ENCODE data around the gene HKDC1.

HKDC1 gene

DNA sequence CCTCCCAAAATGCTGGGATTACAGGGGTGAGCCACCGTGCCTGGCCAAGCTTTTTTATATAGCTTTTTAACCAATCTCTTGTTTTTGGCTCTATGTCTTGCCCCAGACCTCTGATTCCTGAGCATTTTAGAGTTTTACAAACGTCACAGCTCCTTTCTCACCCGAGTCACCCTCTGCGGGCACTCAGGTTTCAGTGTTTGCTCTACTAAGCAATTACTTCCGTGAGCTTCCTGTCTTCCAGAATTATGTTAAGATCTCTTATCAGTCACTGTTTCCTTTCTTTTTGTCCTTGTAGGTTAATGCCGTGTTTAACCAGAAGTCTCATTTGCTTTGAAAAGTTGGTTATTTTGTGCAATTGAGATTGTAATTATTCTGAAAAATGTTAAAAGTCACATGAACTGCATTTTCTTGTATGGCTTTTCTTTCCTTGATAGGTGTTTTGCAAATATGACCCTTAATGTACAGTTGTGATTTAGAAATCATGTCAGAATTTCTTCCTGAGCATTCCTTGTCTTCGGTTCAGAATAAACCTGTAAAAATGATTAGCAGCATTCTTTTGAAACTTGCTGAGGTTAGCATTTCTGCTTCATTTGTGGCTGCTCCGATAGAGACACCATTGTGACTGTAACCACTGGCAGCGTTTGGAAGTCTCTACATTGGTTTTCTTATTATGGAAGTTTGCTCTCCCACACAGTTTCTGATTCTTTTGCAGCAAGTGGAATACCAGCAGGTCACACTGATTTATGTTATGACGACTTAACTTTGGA lies 4.5 kb upstream of the HKDC1 start:
- peak in 2 of 4 experiments; percentile 37 to 38 for DNase-seq

DNA sequence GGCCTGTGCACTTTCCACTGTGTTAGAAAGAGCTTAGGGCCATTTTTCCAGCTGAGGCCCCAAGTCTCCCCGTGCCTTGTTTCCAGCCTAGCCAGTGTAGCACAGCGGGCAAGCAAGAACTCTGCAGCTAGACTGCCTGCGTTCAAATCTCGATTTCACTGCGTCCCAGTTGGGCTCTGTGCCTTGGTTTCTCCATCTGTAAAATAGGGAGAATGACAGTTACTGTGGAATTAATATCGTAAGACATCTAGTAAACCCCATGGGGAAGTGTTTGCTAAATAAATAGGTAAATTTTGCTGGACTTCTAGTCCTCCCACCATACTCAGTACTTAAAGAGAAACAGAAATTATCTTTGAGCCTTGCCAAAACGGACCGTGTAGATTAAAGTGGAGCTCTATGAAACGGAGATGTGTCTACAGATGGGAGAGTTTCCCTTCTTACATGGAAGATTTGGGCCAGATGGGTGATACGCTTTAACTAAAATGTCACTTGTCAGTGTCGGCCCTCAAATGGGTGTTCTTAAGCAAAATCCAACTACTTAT lies 3.5 kb upstream of the HKDC1 start:
- DNase-seq: no peak

DNA sequence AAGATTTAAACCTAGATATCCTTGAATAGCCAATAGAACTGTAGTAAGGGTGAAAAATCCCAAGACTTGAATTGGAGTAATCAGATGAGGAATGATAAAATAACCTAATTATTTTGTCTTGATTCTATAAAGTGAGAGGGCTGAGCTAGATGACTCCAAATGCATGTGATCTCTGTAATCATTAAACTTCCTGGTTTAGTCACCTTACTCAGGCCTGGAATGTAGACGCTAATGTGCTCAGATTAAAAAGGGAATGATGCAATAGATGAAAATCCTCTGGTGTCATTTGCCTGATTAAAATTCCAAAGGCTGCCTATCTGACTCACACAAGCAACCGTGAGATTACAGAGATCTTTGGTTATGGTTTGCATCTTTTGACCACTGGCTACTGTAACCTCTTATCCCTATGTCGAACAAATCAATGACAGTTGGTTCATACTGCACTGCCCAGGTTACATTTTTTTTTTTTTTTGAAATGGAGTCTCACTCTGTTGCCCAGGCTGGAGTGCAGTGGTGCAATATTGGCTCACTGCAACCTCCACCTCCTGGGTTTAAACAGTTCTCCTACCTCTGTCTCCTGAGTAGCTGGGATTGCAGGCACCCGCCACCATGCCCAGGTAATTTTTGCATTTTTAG lies 2.9 kb upstream of the HKDC1 start:
- peak; percentile 46 to 86 (median 62) for DNase-seq

DNA sequence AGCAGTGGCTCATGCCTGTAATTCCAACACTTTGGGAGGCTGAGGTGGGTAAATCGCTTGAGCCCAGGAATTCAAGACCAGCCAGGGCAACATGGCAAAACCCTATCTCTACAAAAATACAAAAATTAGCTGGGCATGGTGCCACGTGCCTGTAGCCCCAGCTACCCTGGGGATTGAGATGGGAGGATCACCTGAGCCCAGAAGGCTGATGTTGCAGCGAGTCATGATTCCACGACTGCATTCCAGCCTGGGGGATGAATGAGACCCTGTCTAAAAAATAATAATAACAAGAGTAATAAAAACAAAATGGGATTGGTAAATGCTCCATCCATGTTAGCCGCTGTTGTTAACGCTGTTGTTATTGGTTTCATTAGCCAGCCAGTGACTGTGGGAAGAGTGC lies 1.3 kb upstream of the HKDC1 start:
- DNase-seq: no peak

DNA sequence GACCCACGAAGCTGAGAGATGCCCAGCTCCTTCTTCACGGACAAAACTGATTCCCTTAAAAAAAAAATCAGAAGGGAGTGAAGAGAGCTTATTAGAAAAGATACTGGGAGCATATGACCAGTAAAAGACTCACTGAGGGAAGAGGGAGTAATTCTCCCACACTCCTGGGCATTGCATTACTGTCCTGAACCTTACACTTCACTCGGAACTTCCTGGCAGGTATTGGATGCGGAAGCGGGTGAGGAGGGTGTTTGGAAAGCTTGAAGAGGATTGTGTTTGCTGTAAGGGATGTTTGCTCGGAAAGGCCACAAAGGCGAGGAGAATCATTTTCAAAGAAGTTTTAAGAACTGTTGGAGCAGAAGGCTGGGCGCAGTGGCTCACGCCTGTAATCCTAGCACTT lies 375 bp downstream of the HKDC1 start:
- DNase-seq: no peak

DNA sequence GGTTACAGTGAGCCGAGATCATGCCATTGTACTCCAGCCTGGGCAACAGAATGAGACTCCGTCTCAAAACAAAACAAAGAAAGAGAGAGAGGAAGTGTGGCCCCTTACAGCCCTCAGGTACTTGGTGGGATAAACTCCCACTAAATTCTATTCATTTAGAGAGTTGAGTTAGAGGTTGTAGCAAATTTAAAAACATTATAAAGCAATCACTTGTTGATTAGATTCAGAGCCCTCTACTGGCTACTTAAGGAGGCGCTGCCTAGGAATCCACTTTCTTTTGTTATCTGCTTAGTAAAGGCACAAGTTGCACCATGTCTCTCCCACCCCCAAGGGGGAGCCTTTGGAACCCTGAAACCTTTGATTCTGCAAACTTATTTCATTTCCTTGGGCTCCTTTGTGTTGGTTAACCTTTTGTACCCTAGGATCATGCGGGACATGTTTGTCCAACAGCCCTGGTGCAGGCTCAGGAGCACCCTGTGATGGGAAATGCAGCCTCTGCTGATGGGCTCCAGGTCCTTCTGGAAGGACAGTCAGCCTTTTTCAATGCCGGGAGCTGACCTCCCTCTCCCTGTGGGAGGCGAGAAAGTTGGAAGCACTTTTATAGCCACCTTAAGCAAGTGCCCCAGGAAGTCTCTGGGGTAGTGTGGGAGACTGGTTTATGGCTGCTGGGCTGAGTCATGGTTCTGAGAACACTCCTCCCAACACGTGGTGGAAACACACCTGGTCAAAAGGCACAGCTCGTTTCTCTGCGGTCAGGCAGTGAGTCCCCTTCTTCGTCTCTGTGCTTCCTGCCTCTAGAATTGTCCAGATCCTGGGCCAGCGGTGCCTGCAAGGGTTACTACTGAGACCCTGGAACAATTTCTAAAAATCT lies 2.3 kb downstream of the HKDC1 start:
- peak; percentile 50 to 79 (median 69) for DNase-seq

DNA sequence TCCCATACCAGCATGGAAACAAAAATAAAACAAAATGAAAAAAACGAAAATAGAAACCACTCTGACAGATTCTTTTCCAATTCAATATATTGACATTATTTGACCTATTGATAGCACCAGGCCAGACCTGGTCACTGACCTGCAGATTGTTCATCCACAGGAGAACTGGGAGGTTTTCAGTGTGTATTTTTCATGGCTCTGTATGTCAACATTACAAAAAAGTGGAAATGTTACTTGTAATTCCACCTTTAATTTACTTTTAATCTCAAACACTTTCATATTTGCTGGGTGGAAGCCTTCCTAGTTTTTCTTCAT lies 2.9 kb downstream of the HKDC1 start:
- no peak for DNase-seq

DNA sequence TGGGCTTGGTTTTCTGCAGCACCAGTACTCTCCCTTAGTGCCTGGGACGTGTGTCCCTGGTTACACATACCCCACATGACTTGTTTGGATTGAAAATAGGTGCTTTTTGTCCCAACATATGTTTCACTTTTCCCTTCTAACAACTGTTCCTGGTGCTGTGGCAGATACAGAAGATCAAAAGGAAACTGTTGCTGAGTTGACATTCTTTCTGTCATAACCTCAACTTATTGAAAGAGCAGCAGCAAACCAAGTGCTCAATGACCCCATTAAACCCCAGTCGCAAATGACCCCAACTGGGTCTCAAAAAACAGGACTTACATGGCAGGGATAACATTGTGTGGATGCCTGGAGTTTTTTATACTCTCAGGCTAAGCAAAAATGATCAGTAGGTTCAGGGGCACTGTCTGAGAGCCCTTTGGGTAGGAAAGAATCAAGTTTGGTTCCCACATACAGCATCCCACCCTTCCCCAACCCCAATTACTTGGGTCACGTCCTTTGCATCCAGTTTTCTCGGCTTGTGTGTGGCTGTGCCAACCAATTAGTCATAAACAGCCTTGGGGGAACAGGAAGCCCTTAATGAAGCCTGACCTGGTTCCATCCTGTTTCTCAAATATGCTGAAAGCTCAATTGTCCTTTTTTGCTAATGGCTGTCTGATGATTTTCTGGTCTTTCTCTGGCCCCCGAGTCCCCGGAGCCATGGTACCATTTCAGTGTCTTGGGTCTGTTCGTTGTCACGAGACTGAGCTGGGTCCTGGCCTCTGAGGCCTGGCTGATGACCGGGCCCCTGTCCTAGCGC lies 4.9 kb downstream of the HKDC1 start:
- DNase-seq: no peak

DNA sequence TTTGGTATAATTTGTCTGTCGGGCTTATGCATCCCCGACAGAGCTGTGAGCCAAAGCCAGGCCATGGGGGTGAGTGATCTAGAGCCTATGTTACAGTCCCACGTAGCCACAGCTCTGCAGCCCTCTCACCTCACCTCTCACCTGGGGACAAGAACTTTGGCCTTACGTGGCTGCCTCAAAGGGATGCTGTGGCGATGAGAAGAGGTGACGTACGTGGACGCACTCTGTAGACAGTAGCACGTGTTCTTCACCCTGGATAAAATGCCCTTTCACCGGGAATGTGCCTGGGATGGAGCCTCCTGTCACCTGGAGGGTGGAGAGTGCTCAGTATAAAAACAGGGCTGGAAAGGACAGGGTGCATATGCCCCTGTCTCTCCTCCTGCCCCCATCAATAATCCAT lies 5.5 kb downstream of the HKDC1 start:
- no peak for DNase-seq

DNA sequence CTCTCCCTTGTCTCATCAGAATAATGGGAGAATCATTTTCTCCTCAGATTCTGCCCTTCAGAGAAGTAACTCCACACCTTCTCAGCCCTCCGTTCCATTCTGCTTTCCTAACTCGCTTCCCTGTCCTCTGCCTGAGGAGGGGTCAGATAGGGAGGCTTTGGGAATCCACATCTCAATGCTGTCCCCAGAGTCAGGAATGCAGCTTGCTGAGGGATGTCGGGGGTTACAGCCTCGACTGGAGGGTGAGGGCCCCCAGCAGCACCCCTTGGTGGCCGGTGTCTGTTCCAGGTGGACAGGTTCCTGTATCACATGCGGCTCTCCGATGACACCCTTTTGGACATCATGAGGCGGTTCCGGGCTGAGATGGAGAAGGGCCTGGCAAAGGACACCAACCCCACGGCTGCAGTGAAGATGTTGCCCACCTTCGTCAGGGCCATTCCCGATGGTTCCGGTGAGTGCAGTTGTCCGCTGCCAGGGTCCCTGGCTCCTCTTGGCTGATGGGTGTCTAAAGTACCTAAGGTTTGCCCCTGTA lies 6.9 kb downstream of the HKDC1 start:
- DNase-seq: no peak

DNA sequence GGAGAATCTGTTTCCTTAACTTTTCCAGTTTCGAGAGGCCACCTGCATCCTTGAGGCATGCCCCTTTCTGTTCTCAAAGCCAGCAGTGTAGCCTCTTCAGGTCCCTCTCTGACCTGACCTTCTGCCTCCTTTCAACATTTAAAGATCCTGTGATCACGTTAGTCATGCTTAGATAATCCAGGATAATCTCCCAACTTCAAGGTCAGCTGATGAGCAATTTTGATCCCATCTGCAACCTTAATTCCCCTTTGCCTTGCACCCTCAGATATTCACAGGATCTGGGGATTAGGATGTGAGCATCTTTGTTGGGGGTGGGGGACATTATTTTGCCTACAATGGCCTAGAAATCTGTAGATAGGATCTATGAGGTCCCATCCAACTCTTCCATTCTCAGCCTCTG lies 8.0 kb downstream of the HKDC1 start:
- peak in 1 of 4 experiments; percentile 10 for DNase-seq

DNA sequence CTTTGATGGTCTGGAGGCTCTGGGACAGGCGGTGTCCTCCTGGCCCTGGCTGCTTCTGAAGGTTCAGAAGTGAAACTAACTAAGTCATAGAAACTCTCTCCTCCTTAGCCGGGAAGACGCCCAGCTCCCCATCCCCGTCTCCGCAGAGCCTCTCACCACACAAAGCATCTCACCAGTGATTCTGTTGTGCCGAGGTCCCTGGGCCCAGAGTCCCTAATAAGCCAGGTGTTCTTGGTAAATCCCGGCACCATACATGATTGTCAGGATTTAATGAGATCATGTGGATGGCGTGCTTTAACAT lies 9.4 kb downstream of the HKDC1 start:
- DNase-seq: no peak

DNA sequence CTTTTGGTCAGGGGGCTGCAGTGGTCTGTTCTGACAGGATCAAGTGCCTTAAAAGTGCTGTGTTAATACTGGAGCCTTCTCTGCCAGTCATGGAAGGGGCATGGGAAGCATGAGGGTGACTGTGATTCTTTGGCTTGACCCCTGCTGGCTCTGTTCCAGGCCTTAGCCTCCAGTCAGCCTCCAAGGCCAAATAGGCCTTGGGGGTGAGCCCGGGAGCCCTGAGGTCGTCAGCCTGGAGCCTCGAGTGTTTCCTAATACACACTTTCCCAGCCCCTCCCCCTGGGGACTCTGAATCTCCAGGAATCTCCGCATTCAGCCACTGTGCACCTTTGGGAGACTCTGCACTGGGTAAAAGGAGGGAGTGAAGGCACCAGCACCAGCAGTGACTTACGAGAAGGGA lies 10.0 kb downstream of the HKDC1 start:
- DNase-seq: no peak

DNA sequence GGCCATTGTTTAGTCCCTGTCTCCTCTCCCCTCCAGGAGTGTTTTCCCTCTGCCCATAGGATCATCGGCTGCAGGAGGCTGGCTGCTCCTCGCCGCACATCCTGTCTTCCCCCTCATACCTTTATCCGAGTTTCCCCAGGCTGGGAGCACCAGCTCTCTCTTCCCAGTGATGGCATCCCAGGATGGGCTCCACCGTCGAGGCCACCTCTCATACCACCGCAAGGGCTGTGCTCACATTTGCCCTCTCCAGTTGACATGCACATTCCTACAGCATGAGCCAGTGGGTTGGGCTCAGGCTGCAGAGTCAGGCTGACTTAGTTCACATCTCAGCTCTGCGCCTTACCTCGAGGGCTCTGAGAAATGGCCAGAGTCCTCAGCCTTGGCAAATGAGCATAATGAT lies 12.1 kb downstream of the HKDC1 start:
- DNase-seq: no peak

DNA sequence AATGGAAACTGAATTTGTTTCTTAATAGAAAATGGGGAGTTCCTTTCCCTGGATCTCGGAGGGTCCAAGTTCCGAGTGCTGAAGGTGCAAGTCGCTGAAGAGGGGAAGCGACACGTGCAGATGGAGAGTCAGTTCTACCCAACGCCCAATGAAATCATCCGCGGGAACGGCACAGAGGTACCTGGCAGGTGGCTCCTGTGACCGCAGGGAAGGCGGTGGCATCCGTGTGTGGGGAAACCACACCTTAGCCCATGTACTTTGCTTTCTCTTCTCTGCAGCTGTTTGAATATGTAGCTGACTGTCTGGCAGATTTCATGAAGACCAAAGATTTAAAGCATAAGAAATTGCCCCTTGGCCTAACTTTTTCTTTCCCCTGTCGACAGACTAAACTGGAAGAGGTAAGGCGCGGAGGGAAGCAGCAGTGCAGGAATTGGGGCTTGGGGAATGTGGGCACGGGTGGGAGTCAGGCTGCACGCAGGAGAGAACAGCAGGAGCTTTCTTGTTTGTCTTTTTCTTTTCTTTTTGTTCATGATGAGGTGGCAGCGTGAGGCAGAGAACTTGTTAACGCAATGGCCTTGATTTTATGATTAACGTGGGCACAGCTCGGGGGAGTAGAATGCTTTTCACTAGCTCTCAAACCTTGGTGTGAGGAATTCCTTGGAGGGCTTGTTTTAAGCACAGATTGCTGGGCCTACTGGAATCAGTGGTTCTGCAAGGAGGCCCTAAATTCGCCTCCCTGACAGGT lies 12.8 kb downstream of the HKDC1 start:
- DNase-seq: no peak

DNA sequence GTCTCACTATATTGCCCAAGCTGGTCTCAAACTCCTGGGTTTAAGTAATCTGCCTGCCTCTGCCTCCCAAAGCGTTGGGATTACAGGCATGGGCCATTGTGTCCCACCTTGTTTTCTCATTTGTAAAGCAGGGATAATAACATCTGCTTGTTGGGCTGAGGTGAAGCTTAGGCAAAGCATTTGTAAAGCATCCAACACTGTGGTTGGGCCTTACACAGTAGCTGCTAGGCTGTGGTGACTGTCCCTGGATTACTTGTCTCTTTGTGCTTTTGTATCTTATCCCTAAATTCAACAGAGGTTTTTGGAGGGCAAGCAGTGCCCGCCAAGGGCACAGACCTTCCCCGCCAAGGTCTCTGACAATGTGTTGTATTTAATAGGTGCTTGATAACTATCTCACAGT lies 14.3 kb downstream of the HKDC1 start:
- DNase-seq: no peak

DNA sequence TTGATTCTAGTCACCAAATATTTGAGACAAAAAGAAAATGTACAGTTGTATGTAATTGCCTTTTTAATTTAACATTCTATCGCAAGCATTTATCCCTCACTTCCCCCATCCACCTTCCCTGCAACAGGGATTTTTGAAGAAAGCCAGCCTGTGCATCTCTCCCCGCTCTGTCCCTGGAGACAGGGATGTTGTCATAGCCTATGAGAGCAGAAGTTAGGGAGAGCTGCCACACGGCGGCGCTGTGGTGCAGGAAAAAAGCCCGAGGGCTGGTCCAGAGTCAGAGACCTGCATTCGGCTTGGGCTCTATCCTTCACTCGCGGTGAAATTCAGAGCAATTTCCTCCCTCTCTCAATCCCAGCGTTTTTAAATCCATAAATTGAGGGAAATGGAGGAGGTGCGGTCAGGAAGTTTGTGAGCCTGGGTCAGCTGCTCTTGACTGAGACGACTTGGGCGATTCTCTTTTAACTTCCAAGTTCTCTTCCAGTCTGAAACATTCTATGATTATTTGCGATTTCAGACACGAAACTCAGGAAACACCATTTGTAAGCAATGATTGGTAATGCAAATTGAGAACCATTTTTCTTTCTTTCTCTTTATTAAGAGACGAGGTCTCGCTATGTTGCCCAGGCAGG lies 17.5 kb downstream of the HKDC1 start:
- DNase-seq: peak; percentile 85 to 94 (median 91)

DNA sequence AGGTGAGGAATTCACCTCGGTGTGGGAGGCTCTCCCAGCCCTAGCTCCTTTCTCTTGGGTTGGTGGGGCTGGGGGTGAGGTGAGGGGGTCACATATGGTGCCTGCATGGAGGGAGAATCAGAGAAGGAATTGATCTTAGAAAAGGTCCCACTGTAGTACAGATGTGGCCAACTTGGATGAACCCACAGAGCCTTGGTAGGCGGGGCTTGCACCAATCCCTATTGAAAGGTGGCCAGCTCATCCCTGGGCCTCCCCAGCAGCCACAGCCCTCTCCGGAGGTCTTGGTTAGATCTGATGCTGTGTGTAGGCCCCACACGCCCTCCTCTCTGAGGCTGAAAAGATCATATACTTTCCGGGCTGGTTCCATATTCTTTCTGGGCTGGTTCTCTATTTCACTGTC lies 19.0 kb downstream of the HKDC1 start:
- DNase-seq: no peak

DNA sequence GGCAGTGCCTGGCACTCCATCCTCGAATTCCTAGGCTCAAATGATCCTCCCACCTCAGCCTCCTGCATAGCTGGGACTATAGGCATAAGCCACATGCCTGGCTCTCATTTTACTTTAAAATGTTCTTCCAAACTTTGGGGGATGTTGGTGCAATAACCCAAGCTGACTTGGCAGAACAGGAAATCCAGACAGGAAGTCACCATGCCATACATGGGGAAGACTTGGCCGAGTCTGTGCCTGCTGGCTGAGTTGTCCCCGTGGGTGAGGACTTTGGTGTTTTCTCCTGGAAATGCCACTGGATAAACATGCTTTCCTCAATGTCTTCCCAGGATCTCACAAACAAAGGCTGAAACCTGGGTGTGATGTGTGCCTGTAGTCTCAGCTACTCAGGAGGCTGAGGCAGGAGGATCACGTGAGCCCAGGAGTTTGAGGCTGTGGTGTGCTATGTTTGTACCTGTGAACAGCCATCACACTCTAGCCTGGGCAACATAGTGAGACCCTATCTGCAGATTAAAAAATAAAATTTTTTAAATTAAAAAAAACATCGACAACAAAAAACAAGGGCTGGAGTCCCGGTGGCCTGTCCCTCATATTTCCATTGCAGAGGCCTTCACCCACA lies 19.8 kb downstream of the HKDC1 start:
- DNase-seq: peak; percentile 29 to 64 (median 60)

DNA sequence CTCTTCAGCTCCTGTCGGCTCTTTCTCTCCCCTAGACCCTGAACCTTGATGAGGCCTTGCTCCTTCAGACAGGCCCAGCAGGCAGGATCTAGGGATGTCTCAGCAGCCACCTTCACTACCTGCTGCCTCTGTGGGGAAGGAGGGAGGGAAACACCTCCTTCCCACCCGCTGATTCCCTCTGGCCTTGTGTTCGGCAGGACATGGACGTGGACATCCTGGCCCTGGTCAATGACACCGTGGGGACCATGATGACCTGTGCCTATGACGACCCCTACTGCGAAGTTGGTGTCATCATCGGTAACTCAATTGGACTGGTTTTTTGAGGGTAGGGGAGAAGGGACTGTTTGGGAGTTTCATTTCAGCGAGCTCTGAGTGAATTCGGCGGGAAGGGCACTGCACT lies 20.3 kb downstream of the HKDC1 start:
- DNase-seq: no peak

DNA sequence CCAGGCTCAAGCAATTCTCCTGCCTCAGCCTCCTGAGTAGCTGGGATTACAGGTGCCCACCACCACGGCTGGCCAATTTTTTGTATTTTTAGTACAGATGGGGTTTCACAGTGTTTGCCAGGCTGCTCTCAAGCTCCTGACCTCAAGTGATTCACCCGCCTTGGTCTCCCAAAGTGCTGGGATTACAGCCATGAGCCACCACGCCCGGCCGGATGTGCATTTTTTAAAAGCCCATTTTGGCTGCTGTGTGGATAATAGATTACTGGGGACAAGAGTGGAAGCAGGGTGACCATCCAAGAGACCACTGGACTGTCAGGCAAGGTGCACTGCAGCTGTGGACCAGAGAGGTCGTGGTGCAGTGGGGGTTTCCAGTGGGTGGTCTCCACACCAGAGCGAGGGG lies 21.4 kb downstream of the HKDC1 start:
- DNase-seq: no peak

Data from suppressor macrophage (primary cell).